Body of pancreas (tissue), 4 donors: ENCODE data around the gene SLC1A2.

Experiments
- POLR2A ChIP-seq, 3 donors: fragments of 450-650 bp; IDR thresholded peaks; one replicate each; pipeline ENCODE4 v1.6.1; 2016; ENCODE audit warnings: antibody characterized with exemption in 3 of 3, mild to moderate bottlenecking in 2 of 3
- TF ChIP-seq, protein P1 (sequence below), 7 experiments: fragments of 450-650 bp in 4 of 7; fragments of 200-600 bp in 3 of 7; sonication (generic) in 3 of 7; IDR thresholded peaks; one replicate each; pipeline ENCODE4 v1.5.1; 2016 to 2019; ENCODE audit warnings: antibody characterized with exemption in 7 of 7

DNA sequence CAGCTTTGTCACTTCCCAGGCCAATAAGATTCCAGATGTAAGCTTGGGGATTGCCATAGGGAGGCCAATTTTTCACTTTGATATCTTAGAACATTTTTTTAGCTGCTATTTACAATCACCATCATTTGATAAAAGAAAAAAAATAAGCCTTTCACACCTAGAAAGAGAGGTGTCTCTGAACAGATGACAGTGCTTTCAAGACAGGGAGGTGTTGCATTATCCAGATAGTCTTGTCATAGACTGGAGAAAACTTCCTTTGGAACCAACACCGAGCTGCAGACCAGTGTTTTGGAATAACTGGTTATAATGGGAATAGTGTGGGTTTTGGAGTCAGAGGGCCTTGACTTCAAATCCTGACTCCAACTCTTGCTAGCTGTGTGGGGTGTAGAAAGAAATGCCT lies 101.0 kb downstream of the SLC1A2 start:
- TF ChIP-seq POLR2A (IDR thresholded peaks at IDR 0.05): no peak
- TF ChIP-seq, protein P1, sequence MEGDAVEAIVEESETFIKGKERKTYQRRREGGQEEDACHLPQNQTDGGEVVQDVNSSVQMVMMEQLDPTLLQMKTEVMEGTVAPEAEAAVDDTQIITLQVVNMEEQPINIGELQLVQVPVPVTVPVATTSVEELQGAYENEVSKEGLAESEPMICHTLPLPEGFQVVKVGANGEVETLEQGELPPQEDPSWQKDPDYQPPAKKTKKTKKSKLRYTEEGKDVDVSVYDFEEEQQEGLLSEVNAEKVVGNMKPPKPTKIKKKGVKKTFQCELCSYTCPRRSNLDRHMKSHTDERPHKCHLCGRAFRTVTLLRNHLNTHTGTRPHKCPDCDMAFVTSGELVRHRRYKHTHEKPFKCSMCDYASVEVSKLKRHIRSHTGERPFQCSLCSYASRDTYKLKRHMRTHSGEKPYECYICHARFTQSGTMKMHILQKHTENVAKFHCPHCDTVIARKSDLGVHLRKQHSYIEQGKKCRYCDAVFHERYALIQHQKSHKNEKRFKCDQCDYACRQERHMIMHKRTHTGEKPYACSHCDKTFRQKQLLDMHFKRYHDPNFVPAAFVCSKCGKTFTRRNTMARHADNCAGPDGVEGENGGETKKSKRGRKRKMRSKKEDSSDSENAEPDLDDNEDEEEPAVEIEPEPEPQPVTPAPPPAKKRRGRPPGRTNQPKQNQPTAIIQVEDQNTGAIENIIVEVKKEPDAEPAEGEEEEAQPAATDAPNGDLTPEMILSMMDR (IDR thresholded peaks at IDR 0.05): no peak
